ENCODE measurements around the gene CENATAC. TPM values are rescaled to one million over a fixed set of nuclear protein-coding genes. Genes with fewer than 3 reads are reported as not detected.

The CENATAC gene
- total RNA-seq, 1 experiment from 2014 or later = 61.7 TPM

- Histone ChIP-seq H4K20me1 (ENCODE audit: insufficient read depth) (no peaks in the 10 kb centered on the region), H2AFZ (no peak within 1 kb of the TSS), H3K9me2 (ENCODE audit: insufficient read depth) (no peaks in the 10 kb centered on the region), H3K4me2 (peak within 1 kb of the TSS; percentile 84), H3K27me3 (ENCODE audit: insufficient read depth, low read depth) (no peaks in the 10 kb centered on the region), H3K36me3 (ENCODE audit: low read depth) (no peaks in the 10 kb centered on the region), H3K4me1 (replicated peaks; ENCODE audit: insufficient read depth) (peaks cover 26% of the 10 kb centered on the region), H3K27ac (peak within 1 kb of the TSS; percentile 62), H3K79me2 (ENCODE audit: low read depth) (no peaks in the 10 kb centered on the region), H3F3A (ENCODE audit: insufficient read depth, low read depth) (peaks cover 11% of the 10 kb centered on the region; the same call in 1 of the 2 replicates), H3K9me3 (ENCODE audit: insufficient read depth, low read depth) (no peaks in the 10 kb centered on the region), H3K4me3 (peak within 1 kb of the TSS; percentile 49)
- peak; percentile 92 to 93 for DNase-seq
- CTCF ChIA-PET = interaction anchor here (0.6 kb wide), 2 partner anchors 84 to 336 kb away, joined by 3 to 5 read pairs; no protein-coding TSS in a partner anchor
- intact Hi-C loops (cut with micrococcal nuclease; ENCODE audit: unreplicated experiment) = loop anchor here (1.0 to 10.0 kb wide), 7 partner anchors 17 to 361 kb away; no protein-coding TSS in a partner anchor
- TSS peak; percentile 60 for BruUV-seq (replicated peaks)
- TF ChIP-seq, protein P1, sequence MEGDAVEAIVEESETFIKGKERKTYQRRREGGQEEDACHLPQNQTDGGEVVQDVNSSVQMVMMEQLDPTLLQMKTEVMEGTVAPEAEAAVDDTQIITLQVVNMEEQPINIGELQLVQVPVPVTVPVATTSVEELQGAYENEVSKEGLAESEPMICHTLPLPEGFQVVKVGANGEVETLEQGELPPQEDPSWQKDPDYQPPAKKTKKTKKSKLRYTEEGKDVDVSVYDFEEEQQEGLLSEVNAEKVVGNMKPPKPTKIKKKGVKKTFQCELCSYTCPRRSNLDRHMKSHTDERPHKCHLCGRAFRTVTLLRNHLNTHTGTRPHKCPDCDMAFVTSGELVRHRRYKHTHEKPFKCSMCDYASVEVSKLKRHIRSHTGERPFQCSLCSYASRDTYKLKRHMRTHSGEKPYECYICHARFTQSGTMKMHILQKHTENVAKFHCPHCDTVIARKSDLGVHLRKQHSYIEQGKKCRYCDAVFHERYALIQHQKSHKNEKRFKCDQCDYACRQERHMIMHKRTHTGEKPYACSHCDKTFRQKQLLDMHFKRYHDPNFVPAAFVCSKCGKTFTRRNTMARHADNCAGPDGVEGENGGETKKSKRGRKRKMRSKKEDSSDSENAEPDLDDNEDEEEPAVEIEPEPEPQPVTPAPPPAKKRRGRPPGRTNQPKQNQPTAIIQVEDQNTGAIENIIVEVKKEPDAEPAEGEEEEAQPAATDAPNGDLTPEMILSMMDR (conservative IDR thresholded peaks at IDR 0.05) = peak; percentile 97
- TF ChIP-seq EZH2 (IDR thresholded peaks at IDR 0.05; ENCODE audit: low read depth) = no peak
- POLR2A ChIA-PET (ENCODE audit: unreplicated experiment) = interaction anchor here (0.6 kb wide), 1 partner anchor 202 kb away, joined by 6 read pairs; no protein-coding TSS in a partner anchor
Measured at GRCh38 chr11:118956094-118956846, 41.7 kb upstream of the CENATAC start, which contains the start of gene UPK2. Gene UPK2, plus strand, starts transcription at chr11:118956298. Its CDS starts 53 bp downstream, at chr11:118956351.

DNA sequence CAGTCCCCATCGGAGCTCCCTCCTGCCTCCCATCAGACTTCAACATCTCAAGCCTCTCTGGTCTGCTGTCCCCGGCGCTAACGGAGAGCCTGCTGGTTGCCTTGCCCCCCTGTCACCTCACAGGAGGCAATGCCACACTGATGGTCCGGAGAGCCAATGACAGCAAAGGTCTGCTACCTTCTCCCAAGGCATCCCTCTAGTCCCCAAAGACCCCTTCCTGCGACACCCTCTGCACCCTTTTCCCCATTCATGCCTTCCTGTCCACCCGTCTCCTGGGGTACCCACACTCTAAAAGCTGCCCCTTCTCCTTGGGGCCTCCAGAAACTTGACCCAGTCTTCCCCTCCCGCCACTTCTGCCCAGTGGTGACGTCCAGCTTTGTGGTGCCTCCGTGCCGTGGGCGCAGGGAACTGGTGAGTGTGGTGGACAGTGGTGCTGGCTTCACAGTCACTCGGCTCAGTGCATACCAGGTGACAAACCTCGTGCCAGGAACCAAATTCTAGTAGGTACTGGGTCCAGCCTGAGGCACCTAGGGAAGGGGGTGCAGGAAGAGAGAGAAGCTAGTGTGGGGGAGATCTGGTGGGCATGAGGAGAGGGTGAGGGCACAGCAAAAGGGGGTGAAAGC is 41.0 kb upstream of the CENATAC start:
- BruUV-seq (replicated peaks) = no TSS peak

DNA sequence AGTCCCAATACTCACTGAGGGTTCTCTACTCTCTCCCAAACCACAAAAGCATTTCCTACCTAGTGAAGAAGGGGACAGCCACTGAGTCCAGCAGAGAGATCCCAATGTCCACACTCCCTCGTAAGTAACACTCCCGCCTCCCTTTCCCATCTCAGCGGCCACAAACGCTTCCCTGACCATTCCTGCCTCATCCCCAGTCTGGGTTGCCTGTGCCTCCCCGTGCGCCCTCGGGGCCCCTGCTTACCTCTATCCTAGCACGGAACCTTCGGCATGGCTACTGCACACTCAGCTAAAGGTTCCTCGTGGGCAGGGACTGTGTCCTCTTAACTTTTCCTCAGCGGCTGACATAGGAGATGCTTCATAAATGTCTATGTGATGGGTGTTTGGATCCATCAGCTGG is 40.4 kb upstream of the CENATAC start:
- H3K79me2 ChIP-seq (ENCODE audit: low read depth) = no peaks in the 10 kb centered on the region
- H3F3A ChIP-seq (ENCODE audit: insufficient read depth, low read depth) = peaks cover 11% of the 10 kb centered on the region; the same call in 1 of the 2 replicates
- no peak for DNase-seq
- H3K27ac ChIP-seq = no peak overlapping the region
- H3K4me3 ChIP-seq = no peak overlapping the region
- ChIA-PET CTCF (no interaction called here), POLR2A (ENCODE audit: unreplicated experiment) (no interaction called here)
- no peaks in the 10 kb centered on the region for H3K9me2 ChIP-seq (ENCODE audit: insufficient read depth)
- no peak overlapping the region for H2AFZ ChIP-seq
- H3K4me2 ChIP-seq = peak overlapping the region; percentile 84; the same call in 1 of the 2 replicates
- TF ChIP-seq, protein P1 (conservative IDR thresholded peaks at IDR 0.05) = no peak
- TF ChIP-seq EZH2 (IDR thresholded peaks at IDR 0.05; ENCODE audit: low read depth) = no peak
- H4K20me1 ChIP-seq (ENCODE audit: insufficient read depth) = no peaks in the 10 kb centered on the region
- no peaks in the 10 kb centered on the region for H3K27me3 ChIP-seq (ENCODE audit: insufficient read depth, low read depth)
- peaks cover 26% of the 10 kb centered on the region for H3K4me1 ChIP-seq (replicated peaks; ENCODE audit: insufficient read depth)
- intact Hi-C loops (cut with micrococcal nuclease; ENCODE audit: unreplicated experiment) = loop anchor here (2.0 to 10.0 kb wide), 2 partner anchors 19 to 363 kb away; no protein-coding TSS in a partner anchor
- H3K9me3 ChIP-seq (ENCODE audit: insufficient read depth, low read depth) = no peaks in the 10 kb centered on the region; the same call in 1 of the 2 replicates
- no TSS peak for BruUV-seq (replicated peaks)
- H3K36me3 ChIP-seq (ENCODE audit: low read depth) = no peaks in the 10 kb centered on the region

More for the DNA sequence above, 41.0 kb upstream of the CENATAC start:
- Histone ChIP-seq H4K20me1 (ENCODE audit: insufficient read depth) (no peaks in the 10 kb centered on the region), H3K9me2 (ENCODE audit: insufficient read depth) (no peaks in the 10 kb centered on the region), H3K4me2 (peak overlapping the region; percentile 84), H3K4me3 (no peak overlapping the region; the same call in 1 of the 2 replicates), H3K9me3 (ENCODE audit: insufficient read depth, low read depth) (no peaks in the 10 kb centered on the region), H3K4me1 (replicated peaks; ENCODE audit: insufficient read depth) (peaks cover 26% of the 10 kb centered on the region), H3K79me2 (ENCODE audit: low read depth) (no peaks in the 10 kb centered on the region), H3F3A (ENCODE audit: insufficient read depth, low read depth) (peaks cover 11% of the 10 kb centered on the region; the same call in 1 of the 2 replicates), H2AFZ (no peak overlapping the region), H3K27ac (no peak overlapping the region), H3K27me3 (ENCODE audit: insufficient read depth, low read depth) (no peaks in the 10 kb centered on the region), H3K36me3 (ENCODE audit: low read depth) (no peaks in the 10 kb centered on the region)
- CTCF ChIA-PET = interaction anchor here (0.6 kb wide), 1 partner anchor 85 kb away, joined by 5 read pairs; no protein-coding TSS in a partner anchor
- POLR2A ChIA-PET (ENCODE audit: unreplicated experiment) = interaction anchor here (0.6 kb wide), 1 partner anchor 203 kb away, joined by 6 read pairs; no protein-coding TSS in a partner anchor
- no peak for TF ChIP-seq EZH2 (IDR thresholded peaks at IDR 0.05; ENCODE audit: low read depth)
- TF ChIP-seq, protein P1 (conservative IDR thresholded peaks at IDR 0.05) = no peak; the same call in 1 of the 2 replicates
- intact Hi-C loops (cut with micrococcal nuclease; ENCODE audit: unreplicated experiment) = loop anchor here (1.0 to 10.0 kb wide), 7 partner anchors 18 to 362 kb away; no protein-coding TSS in a partner anchor
- no peak for DNase-seq

Measured in PC-9 (cell line).